ENCODE measurements around the gene FFAR3. TPM values are rescaled to one million over a fixed set of nuclear protein-coding genes. Genes with fewer than 3 reads are reported as not detected.
"Not testable (repeated sequence)": the region's sequence is repeated elsewhere in the genome, so short reads cannot be mapped to it uniquely, and the experiment has no call there.

Gene FFAR3
- total and polyA plus RNA-seq, 2 donors, result 0.33 to 0.41 TPM

GRCh38 chr19:35378356-35378755 lies 20.1 kb downstream of the FFAR3 start:
- no peak for DNase-seq (ENCODE audit: low read depth in 6 of 9, low spot score in 9 of 9)
- no peaks in the 10 kb centered on the region for H3K27me3 ChIP-seq (ENCODE audit: control insufficient read depth in 2 of 2, insufficient read depth in 1 of 2, low read length in 1 of 2)
- 98% methylated on average over 3 of the region's 3 CpGs for WGBS
- H3K36me3 ChIP-seq (ENCODE audit: control insufficient read depth in 2 of 2, insufficient read depth in 2 of 2, low read length in 1 of 2), result no peaks in the 10 kb centered on the region
- H3K4me3 ChIP-seq (ENCODE audit: low read length in 2 of 2), result no peak overlapping the region
- no peaks in the 10 kb centered on the region for H3K9me3 ChIP-seq (ENCODE audit: control insufficient read depth in 2 of 2, insufficient read depth in 1 of 2, low read length in 1 of 2)
- H3K4me1 ChIP-seq (ENCODE audit: control insufficient read depth in 2 of 2, insufficient read depth in 2 of 2, low read length in 2 of 2), result no peaks in the 10 kb centered on the region
- no peak overlapping the region for H3K27ac ChIP-seq (ENCODE audit: low read depth in 1 of 2, low read length in 1 of 2)

- H3K27me3 ChIP-seq (ENCODE audit: control insufficient read depth in 2 of 2, insufficient read depth in 1 of 2, low read length in 1 of 2); H3K4me3 ChIP-seq (ENCODE audit: low read length in 2 of 2); H3K9me3 ChIP-seq (ENCODE audit: control insufficient read depth in 2 of 2, insufficient read depth in 1 of 2, low read length in 1 of 2); H3K27ac ChIP-seq (ENCODE audit: low read depth in 1 of 2, low read length in 1 of 2); H3K36me3 ChIP-seq (ENCODE audit: control insufficient read depth in 2 of 2, insufficient read depth in 2 of 2, low read length in 1 of 2); DNase-seq (ENCODE audit: low read depth in 6 of 9, low spot score in 9 of 9); H3K4me1 ChIP-seq (ENCODE audit: control insufficient read depth in 2 of 2, insufficient read depth in 2 of 2, low read length in 2 of 2): not testable (repeated sequence)
- 95% methylated on average over 5 of the region's 5 CpGs for whole genome bisulfite sequencing
Measured at GRCh38 chr19:35379545-35379944, 21.3 kb downstream of the FFAR3 start.

GRCh38 chr19:35379992-35380391 lies 21.7 kb downstream of the FFAR3 start:
- no peaks in the 10 kb centered on the region for H3K9me3 ChIP-seq (ENCODE audit: control insufficient read depth in 2 of 2, insufficient read depth in 1 of 2, low read length in 1 of 2)

GRCh38 chr19:35380450-35381124 lies 22.3 kb downstream of the FFAR3 start:
- Histone ChIP-seq H3K4me3 (ENCODE audit: low read length in 2 of 2) (no peak overlapping the region), H3K27ac (ENCODE audit: low read depth in 1 of 2, low read length in 1 of 2) (no peak overlapping the region), H3K36me3 (ENCODE audit: control insufficient read depth in 2 of 2, insufficient read depth in 2 of 2, low read length in 1 of 2) (no peaks in the 10 kb centered on the region), H3K9me3 (ENCODE audit: control insufficient read depth in 2 of 2, insufficient read depth in 1 of 2, low read length in 1 of 2) (no peaks in the 10 kb centered on the region), H3K27me3 (ENCODE audit: control insufficient read depth in 2 of 2, insufficient read depth in 1 of 2, low read length in 1 of 2) (no peaks in the 10 kb centered on the region), H3K4me1 (ENCODE audit: control insufficient read depth in 2 of 2, insufficient read depth in 2 of 2, low read length in 2 of 2) (no peaks in the 10 kb centered on the region)
- 81% methylated on average over 9 of the region's 9 CpGs for WGBS
- DNase-seq (ENCODE audit: low read depth in 6 of 9, low spot score in 9 of 9), result no peak

More at GRCh38 chr19:35379992-35380391, 21.7 kb downstream of the FFAR3 start:
- H3K4me1 ChIP-seq (ENCODE audit: control insufficient read depth in 2 of 2, insufficient read depth in 2 of 2, low read length in 2 of 2), result no peaks in the 10 kb centered on the region
- no peak for DNase-seq (ENCODE audit: low read depth in 6 of 9, low spot score in 9 of 9)
- H3K36me3 ChIP-seq (ENCODE audit: control insufficient read depth in 2 of 2, insufficient read depth in 2 of 2, low read length in 1 of 2), result no peaks in the 10 kb centered on the region
- 71% methylated on average over 1 of the region's 1 CpG for WGBS
- H3K27me3 ChIP-seq (ENCODE audit: control insufficient read depth in 2 of 2, insufficient read depth in 1 of 2, low read length in 1 of 2), result no peaks in the 10 kb centered on the region
- H3K4me3 ChIP-seq (ENCODE audit: low read length in 2 of 2), result no peak overlapping the region
- no peak overlapping the region for H3K27ac ChIP-seq (ENCODE audit: low read depth in 1 of 2, low read length in 1 of 2)

GRCh38 chr19:35381318-35381717 lies 23.1 kb downstream of the FFAR3 start:
- WGBS, result 54% methylated on average over 3 of the region's 3 CpGs
- DNase-seq (ENCODE audit: low read depth in 6 of 9, low spot score in 9 of 9), result no peak
- no peak overlapping the region for H3K27ac ChIP-seq (ENCODE audit: low read depth in 1 of 2, low read length in 1 of 2)
- peaks cover 0 to 2% of the 10 kb centered on the region in 2 donors for H3K9me3 ChIP-seq (ENCODE audit: control insufficient read depth in 2 of 2, insufficient read depth in 1 of 2, low read length in 1 of 2)
- no peaks in the 10 kb centered on the region for H3K4me1 ChIP-seq (ENCODE audit: control insufficient read depth in 2 of 2, insufficient read depth in 2 of 2, low read length in 2 of 2)
- no peaks in the 10 kb centered on the region for H3K27me3 ChIP-seq (ENCODE audit: control insufficient read depth in 2 of 2, insufficient read depth in 1 of 2, low read length in 1 of 2)
- no peak overlapping the region for H3K4me3 ChIP-seq (ENCODE audit: low read length in 2 of 2)
- H3K36me3 ChIP-seq (ENCODE audit: control insufficient read depth in 2 of 2, insufficient read depth in 2 of 2, low read length in 1 of 2), result no peaks in the 10 kb centered on the region

GRCh38 chr19:35381926-35382325 lies 23.7 kb downstream of the FFAR3 start:
- Histone ChIP-seq H3K4me1 (ENCODE audit: control insufficient read depth in 2 of 2, insufficient read depth in 2 of 2, low read length in 2 of 2) (no peaks in the 10 kb centered on the region), H3K27me3 (ENCODE audit: control insufficient read depth in 2 of 2, insufficient read depth in 1 of 2, low read length in 1 of 2) (no peaks in the 10 kb centered on the region), H3K27ac (ENCODE audit: low read depth in 1 of 2, low read length in 1 of 2) (no peak overlapping the region), H3K36me3 (ENCODE audit: control insufficient read depth in 2 of 2, insufficient read depth in 2 of 2, low read length in 1 of 2) (no peaks in the 10 kb centered on the region), H3K9me3 (ENCODE audit: control insufficient read depth in 2 of 2, insufficient read depth in 1 of 2, low read length in 1 of 2) (peaks cover 0 to 2% of the 10 kb centered on the region in 2 donors), H3K4me3 (ENCODE audit: low read length in 2 of 2) (no peak overlapping the region)
- DNase-seq (ENCODE audit: low read depth in 6 of 9, low spot score in 9 of 9), result no peak
- WGBS, result 96% methylated on average over 6 of the region's 6 CpGs

GRCh38 chr19:35383536-35383935 lies 25.3 kb downstream of the FFAR3 start:
- Histone ChIP-seq H3K4me3 (ENCODE audit: low read length in 2 of 2) (no peak overlapping the region), H3K27me3 (ENCODE audit: control insufficient read depth in 2 of 2, insufficient read depth in 1 of 2, low read length in 1 of 2) (no peaks in the 10 kb centered on the region), H3K36me3 (ENCODE audit: control insufficient read depth in 2 of 2, insufficient read depth in 2 of 2, low read length in 1 of 2) (no peaks in the 10 kb centered on the region), H3K9me3 (ENCODE audit: control insufficient read depth in 2 of 2, insufficient read depth in 1 of 2, low read length in 1 of 2) (peaks cover 0 to 2% of the 10 kb centered on the region in 2 donors), H3K27ac (ENCODE audit: low read depth in 1 of 2, low read length in 1 of 2) (no peak overlapping the region), H3K4me1 (ENCODE audit: control insufficient read depth in 2 of 2, insufficient read depth in 2 of 2, low read length in 2 of 2) (no peaks in the 10 kb centered on the region)
- DNase-seq (ENCODE audit: low read depth in 6 of 9, low spot score in 9 of 9), result no peak
- WGBS, result 94% methylated on average over 2 of the region's 2 CpGs

GRCh38 chr19:35388277-35389054 lies 30.2 kb downstream of the FFAR3 start:
- Histone ChIP-seq H3K4me1 (ENCODE audit: control insufficient read depth in 2 of 2, insufficient read depth in 2 of 2, low read length in 2 of 2) (no peaks in the 10 kb centered on the region), H3K36me3 (ENCODE audit: control insufficient read depth in 2 of 2, insufficient read depth in 2 of 2, low read length in 1 of 2) (no peaks in the 10 kb centered on the region), H3K9me3 (ENCODE audit: control insufficient read depth in 2 of 2, insufficient read depth in 1 of 2, low read length in 1 of 2) (peaks cover 0 to 2% of the 10 kb centered on the region in 2 donors), H3K27me3 (ENCODE audit: control insufficient read depth in 2 of 2, insufficient read depth in 1 of 2, low read length in 1 of 2) (no peaks in the 10 kb centered on the region), H3K4me3 (ENCODE audit: low read length in 2 of 2) (no peak overlapping the region), H3K27ac (ENCODE audit: low read depth in 1 of 2, low read length in 1 of 2) (no peak overlapping the region)
- WGBS, result 93% methylated on average over 6 of the region's 6 CpGs
- DNase-seq (ENCODE audit: low read depth in 6 of 9, low spot score in 9 of 9), result no peak

- Histone ChIP-seq H3K27me3 (ENCODE audit: control insufficient read depth in 2 of 2, insufficient read depth in 1 of 2, low read length in 1 of 2) (no peaks in the 10 kb centered on the region), H3K36me3 (ENCODE audit: control insufficient read depth in 2 of 2, insufficient read depth in 2 of 2, low read length in 1 of 2) (no peaks in the 10 kb centered on the region), H3K4me1 (ENCODE audit: control insufficient read depth in 2 of 2, insufficient read depth in 2 of 2, low read length in 2 of 2) (no peaks in the 10 kb centered on the region), H3K9me3 (ENCODE audit: control insufficient read depth in 2 of 2, insufficient read depth in 1 of 2, low read length in 1 of 2) (peaks cover 0 to 2% of the 10 kb centered on the region in 2 donors), H3K27ac (ENCODE audit: low read depth in 1 of 2, low read length in 1 of 2) (no peak overlapping the region), H3K4me3 (ENCODE audit: low read length in 2 of 2) (no peak overlapping the region)
- 93% methylated on average over 6 of the region's 6 CpGs for WGBS
- DNase-seq (ENCODE audit: low read depth in 6 of 9, low spot score in 9 of 9), result no peak
Measured at GRCh38 chr19:35389192-35389861, 31.1 kb downstream of the FFAR3 start.
